Measurements from ENCODE around the gene LHFPL3.

DNA sequence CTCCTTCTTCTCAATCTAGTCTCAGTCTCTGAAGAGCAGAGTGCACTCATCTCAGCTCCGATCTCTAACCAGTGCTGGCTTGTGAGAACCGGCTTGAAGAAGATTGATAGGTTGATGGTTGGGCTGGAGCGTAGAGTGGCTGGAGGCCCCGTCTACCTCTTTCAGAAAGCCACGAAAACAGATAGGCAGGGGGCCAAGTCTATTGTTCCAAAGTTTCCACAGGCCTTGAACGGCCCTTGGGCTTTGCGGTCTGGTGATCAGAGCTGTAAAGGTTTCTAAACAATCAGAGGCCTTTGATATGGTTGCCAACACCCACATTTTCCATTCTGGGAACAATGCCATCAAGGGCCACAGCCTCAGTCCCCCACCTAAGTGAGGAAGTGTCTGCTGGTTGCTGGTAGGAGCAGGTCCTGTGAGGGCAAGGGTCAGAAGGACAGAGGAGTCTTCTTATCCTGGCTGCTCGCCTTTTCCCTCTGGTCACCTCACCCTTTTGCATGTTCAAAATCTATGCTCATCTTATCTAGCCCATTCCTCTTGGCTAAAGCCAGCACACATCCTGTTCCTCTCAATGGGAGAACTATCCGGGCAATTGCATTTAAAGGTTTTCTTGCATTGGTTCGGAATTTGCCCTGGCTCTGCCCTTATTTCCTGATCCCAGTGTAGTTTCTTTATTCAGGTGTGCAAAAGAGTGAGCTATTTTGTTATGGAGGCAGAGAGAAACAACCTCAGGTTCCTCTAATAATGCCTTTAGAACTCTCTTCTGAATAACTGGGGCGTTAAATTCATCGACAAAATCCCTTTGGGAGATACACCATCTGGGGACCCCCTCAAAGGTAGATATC, 615.3 kb downstream of the LHFPL3 start:
- TF ChIP-seq LEF1 (IDR thresholded peaks at IDR 0.05; ENCODE audit: borderline replicate concordance): no peak
- TF ChIP-seq, protein P1, sequence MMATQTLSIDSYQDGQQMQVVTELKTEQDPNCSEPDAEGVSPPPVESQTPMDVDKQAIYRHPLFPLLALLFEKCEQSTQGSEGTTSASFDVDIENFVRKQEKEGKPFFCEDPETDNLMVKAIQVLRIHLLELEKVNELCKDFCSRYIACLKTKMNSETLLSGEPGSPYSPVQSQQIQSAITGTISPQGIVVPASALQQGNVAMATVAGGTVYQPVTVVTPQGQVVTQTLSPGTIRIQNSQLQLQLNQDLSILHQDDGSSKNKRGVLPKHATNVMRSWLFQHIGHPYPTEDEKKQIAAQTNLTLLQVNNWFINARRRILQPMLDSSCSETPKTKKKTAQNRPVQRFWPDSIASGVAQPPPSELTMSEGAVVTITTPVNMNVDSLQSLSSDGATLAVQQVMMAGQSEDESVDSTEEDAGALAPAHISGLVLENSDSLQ (IDR thresholded peaks at IDR 0.05): peak; percentile 70; the same call in 1 of the 2 replicates

Data from HEK293T (cell line).